Measurements from ENCODE around the gene ROCK1.

ROCK1 gene

DNA sequence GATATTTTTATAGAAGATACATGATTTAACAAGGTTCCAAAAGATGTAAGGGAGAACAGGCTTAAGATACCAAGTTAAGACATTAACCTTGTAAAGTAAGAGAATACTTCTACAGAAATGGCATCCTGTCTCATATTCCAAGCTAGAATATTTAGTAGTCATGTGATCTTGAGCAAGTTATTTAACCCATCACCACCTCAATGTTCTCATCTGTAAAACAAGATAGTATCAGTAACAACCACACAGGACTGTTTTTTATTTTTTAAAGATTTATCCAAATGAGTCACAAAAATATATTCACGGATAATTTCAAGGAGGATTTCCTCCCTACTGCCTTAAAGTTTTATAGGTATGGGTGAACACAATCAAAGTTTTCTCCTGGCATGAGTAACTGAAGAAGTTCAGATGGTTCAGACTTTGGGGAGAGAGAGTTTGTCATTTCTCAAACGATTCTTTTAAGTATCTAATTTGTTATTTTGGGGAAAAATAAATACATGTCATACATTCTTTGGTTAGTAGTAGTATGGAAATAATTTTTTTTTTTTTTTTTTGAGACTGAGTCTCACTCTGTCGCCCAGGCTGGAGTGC, 25.9 kb downstream of the ROCK1 start:
- no peak overlapping the region for H3K4me2 ChIP-seq (ENCODE audit: low read depth, low read length, poor library complexity, severe bottlenecking)
- H3K4me3 ChIP-seq (ENCODE audit: insufficient read depth, low read length, poor library complexity, severe bottlenecking), result no peak overlapping the region

DNA sequence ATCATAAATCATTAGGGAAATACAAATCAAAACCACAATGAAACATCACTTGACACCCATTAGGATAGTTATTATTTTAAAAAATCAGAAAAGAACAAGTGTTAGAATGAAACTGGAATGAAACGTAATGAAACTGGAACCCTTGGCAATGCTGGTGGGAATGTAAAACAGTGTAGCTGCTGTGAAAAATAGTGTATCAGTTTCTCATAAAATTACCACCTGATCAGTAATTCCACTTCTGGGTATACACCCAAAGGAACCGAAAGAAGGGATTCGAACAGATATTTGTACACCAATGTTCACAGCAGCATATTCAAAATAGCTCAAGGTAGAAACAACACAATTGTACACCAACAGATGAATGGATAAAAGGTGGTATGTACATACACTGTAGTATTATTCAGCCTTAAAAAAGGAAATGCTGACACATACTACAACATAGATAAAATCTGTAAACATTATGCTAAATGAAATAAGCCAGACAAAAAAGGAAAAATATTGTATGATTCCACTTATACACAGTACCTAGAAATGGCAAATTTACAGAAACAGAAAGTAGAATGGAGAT, 27.0 kb downstream of the ROCK1 start:
- H3F3A ChIP-seq (ENCODE audit: insufficient read depth), result 0 out of 2 replicates have a peak, but pooled peaks cover 5% of the 10 kb centered on the region
- H3K27ac ChIP-seq (ENCODE audit: low read depth, low read length), result no peak overlapping the region
- peaks cover 33% of the 10 kb centered on the region for H4K20me1 ChIP-seq (ENCODE audit: low read depth, low read length)
- H3K9me3 ChIP-seq (ENCODE audit: insufficient read depth, low read length), result peaks cover 4% of the 10 kb centered on the region; the same call in 1 of the 2 replicates
- no peaks in the 10 kb centered on the region for H3K36me3 ChIP-seq (ENCODE audit: low read length)
- H3K4me2 ChIP-seq (ENCODE audit: low read depth, low read length, poor library complexity, severe bottlenecking), result no peak overlapping the region
- no peak overlapping the region for H3K9ac ChIP-seq (ENCODE audit: low read length)
- TF ChIP-seq, protein P1, sequence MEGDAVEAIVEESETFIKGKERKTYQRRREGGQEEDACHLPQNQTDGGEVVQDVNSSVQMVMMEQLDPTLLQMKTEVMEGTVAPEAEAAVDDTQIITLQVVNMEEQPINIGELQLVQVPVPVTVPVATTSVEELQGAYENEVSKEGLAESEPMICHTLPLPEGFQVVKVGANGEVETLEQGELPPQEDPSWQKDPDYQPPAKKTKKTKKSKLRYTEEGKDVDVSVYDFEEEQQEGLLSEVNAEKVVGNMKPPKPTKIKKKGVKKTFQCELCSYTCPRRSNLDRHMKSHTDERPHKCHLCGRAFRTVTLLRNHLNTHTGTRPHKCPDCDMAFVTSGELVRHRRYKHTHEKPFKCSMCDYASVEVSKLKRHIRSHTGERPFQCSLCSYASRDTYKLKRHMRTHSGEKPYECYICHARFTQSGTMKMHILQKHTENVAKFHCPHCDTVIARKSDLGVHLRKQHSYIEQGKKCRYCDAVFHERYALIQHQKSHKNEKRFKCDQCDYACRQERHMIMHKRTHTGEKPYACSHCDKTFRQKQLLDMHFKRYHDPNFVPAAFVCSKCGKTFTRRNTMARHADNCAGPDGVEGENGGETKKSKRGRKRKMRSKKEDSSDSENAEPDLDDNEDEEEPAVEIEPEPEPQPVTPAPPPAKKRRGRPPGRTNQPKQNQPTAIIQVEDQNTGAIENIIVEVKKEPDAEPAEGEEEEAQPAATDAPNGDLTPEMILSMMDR (IDR thresholded peaks at IDR 0.05; ENCODE audit: insufficient read depth, low read length, poor library complexity, severe bottlenecking), result no peak
- no peak for TF ChIP-seq EZH2phosphoT487 (conservative IDR thresholded peaks at IDR 0.05; ENCODE audit: low read length)
- no peaks in the 10 kb centered on the region for H3K27me3 ChIP-seq (ENCODE audit: low read length)
- H3K79me2 ChIP-seq (ENCODE audit: insufficient read depth, low read length), result peaks cover 100% of the 10 kb centered on the region
- H2AFZ ChIP-seq (ENCODE audit: low read depth, low read length, severe bottlenecking), result no peak overlapping the region
- no peak overlapping the region for H3K4me3 ChIP-seq (ENCODE audit: insufficient read depth, low read length, poor library complexity, severe bottlenecking)
- no peaks in the 10 kb centered on the region for H3K9me2 ChIP-seq (replicated peaks; ENCODE audit: insufficient read depth, low read length)

More for the DNA sequence above, 25.9 kb downstream of the ROCK1 start:
- H3K27me3 ChIP-seq (ENCODE audit: low read length), result no peaks in the 10 kb centered on the region
- TF ChIP-seq, protein P1 (IDR thresholded peaks at IDR 0.05; ENCODE audit: insufficient read depth, low read length, poor library complexity, severe bottlenecking), result no peak
- no peak for TF ChIP-seq EZH2phosphoT487 (conservative IDR thresholded peaks at IDR 0.05; ENCODE audit: low read length)
- H4K20me1 ChIP-seq (ENCODE audit: low read depth, low read length), result peaks cover 38% of the 10 kb centered on the region
- H3K9me2 ChIP-seq (replicated peaks; ENCODE audit: insufficient read depth, low read length), result no peaks in the 10 kb centered on the region
- H2AFZ ChIP-seq (ENCODE audit: low read depth, low read length, severe bottlenecking), result no peak overlapping the region
- no peaks in the 10 kb centered on the region for H3K36me3 ChIP-seq (ENCODE audit: low read length)
- H3K9me3 ChIP-seq (ENCODE audit: insufficient read depth, low read length), result peaks cover 4% of the 10 kb centered on the region; the same call in 1 of the 2 replicates
- peaks cover 100% of the 10 kb centered on the region for H3K79me2 ChIP-seq (ENCODE audit: insufficient read depth, low read length)
- no peak overlapping the region for H3K27ac ChIP-seq (ENCODE audit: low read depth, low read length)
- H3K9ac ChIP-seq (ENCODE audit: low read length), result no peak overlapping the region
- 0 out of 2 replicates have a peak, but pooled peaks cover 5% of the 10 kb centered on the region for H3F3A ChIP-seq (ENCODE audit: insufficient read depth)

DNA sequence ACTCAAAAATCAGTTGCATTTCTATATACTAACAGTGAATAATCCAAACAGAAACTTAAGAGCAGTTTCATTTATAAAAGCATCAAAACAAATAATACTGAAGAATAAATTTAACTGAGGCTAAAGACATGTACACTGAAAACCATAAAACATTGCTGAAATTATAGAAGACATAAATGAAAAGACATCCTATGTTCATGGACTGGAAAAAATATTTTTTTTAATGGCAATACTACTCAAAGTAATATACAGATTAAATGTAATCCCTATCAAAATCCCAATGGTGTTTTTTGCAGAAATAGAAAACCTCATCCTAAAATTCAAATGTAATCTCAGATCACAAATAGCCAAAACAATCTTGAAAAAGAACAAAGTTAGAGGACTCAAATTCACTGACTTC, 28.6 kb downstream of the ROCK1 start:
- Histone ChIP-seq H3K27me3 (ENCODE audit: low read length) (no peaks in the 10 kb centered on the region), H3K4me3 (ENCODE audit: insufficient read depth, low read length, poor library complexity, severe bottlenecking) (no peak overlapping the region), H3K36me3 (ENCODE audit: low read length) (no peaks in the 10 kb centered on the region), H3K4me2 (ENCODE audit: low read depth, low read length, poor library complexity, severe bottlenecking) (no peak overlapping the region), H3K9ac (ENCODE audit: low read length) (no peak overlapping the region), H2AFZ (ENCODE audit: low read depth, low read length, severe bottlenecking) (no peak overlapping the region), H3K9me2 (replicated peaks; ENCODE audit: insufficient read depth, low read length) (no peaks in the 10 kb centered on the region), H4K20me1 (ENCODE audit: low read depth, low read length) (peaks cover 34% of the 10 kb centered on the region), H3F3A (ENCODE audit: insufficient read depth) (0 out of 2 replicates have a peak, but pooled peaks cover 5% of the 10 kb centered on the region), H3K79me2 (ENCODE audit: insufficient read depth, low read length) (peaks cover 100% of the 10 kb centered on the region), H3K9me3 (ENCODE audit: insufficient read depth, low read length) (peaks cover 4% of the 10 kb centered on the region; the same call in 1 of the 2 replicates), H3K27ac (ENCODE audit: low read depth, low read length) (no peak overlapping the region)
- TF ChIP-seq, protein P1 (IDR thresholded peaks at IDR 0.05; ENCODE audit: insufficient read depth, low read length, poor library complexity, severe bottlenecking), result no peak
- TF ChIP-seq EZH2phosphoT487 (conservative IDR thresholded peaks at IDR 0.05; ENCODE audit: low read length), result no peak

Measured in SU-DHL-6 (cell line).